ENCODE results near the gene SLC6A19.

The SLC6A19 gene

DNA sequence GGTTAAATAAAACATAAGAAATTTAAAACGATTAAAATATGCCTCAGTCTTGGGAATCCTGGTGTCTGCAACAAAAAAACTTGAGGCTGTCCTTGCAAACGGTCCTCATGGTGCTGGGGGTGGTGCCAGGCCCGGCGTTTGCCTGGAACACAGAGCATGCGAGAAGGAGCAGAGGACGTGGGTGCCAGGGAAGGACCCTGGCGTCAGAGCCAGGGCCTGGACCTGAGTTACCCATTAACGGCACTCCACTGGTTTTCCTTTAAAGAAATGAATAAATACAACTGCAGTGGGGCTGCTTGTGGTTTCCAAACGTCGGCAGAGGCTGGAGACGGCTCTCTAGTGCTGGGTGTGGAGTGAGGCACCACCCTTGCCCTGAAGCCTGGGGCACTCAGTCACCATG lies 23.7 kb downstream of the SLC6A19 start, which contains the start of gene SLC6A18:
TSS of gene SLC6A18 (plus strand) at position 301 of the 400 bp plus-strand sequence. CDS start at position 398, 97 bp downstream.
- Histone ChIP-seq H3K4me3 (ENCODE audit: insufficient read depth, low read length, poor library complexity, severe bottlenecking) (no peak within 1 kb of the TSS), H3K9me2 (replicated peaks; ENCODE audit: insufficient read depth, low read length) (no peaks in the 10 kb centered on the region), H3K27ac (ENCODE audit: low read depth, low read length) (no peak within 1 kb of the TSS), H3K79me2 (ENCODE audit: insufficient read depth, low read length) (no peaks in the 10 kb centered on the region), H3K4me2 (ENCODE audit: low read depth, low read length, poor library complexity, severe bottlenecking) (no peak within 1 kb of the TSS), H3K27me3 (ENCODE audit: low read length) (no peaks in the 10 kb centered on the region), H3K36me3 (ENCODE audit: low read length) (no peaks in the 10 kb centered on the region), H3K9me3 (ENCODE audit: insufficient read depth, low read length) (no peaks in the 10 kb centered on the region), H2AFZ (ENCODE audit: low read depth, low read length, severe bottlenecking) (no peak within 1 kb of the TSS), H3K9ac (ENCODE audit: low read length) (no peak within 1 kb of the TSS), H3F3A (ENCODE audit: insufficient read depth) (no peaks in the 10 kb centered on the region), H4K20me1 (ENCODE audit: low read depth, low read length) (no peaks in the 10 kb centered on the region)
- no peak for TF ChIP-seq EZH2phosphoT487 (conservative IDR thresholded peaks at IDR 0.05; ENCODE audit: low read length)
- TF ChIP-seq, protein P1, sequence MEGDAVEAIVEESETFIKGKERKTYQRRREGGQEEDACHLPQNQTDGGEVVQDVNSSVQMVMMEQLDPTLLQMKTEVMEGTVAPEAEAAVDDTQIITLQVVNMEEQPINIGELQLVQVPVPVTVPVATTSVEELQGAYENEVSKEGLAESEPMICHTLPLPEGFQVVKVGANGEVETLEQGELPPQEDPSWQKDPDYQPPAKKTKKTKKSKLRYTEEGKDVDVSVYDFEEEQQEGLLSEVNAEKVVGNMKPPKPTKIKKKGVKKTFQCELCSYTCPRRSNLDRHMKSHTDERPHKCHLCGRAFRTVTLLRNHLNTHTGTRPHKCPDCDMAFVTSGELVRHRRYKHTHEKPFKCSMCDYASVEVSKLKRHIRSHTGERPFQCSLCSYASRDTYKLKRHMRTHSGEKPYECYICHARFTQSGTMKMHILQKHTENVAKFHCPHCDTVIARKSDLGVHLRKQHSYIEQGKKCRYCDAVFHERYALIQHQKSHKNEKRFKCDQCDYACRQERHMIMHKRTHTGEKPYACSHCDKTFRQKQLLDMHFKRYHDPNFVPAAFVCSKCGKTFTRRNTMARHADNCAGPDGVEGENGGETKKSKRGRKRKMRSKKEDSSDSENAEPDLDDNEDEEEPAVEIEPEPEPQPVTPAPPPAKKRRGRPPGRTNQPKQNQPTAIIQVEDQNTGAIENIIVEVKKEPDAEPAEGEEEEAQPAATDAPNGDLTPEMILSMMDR (IDR thresholded peaks at IDR 0.05; ENCODE audit: insufficient read depth, low read length, poor library complexity, severe bottlenecking) = no peak

DNA sequence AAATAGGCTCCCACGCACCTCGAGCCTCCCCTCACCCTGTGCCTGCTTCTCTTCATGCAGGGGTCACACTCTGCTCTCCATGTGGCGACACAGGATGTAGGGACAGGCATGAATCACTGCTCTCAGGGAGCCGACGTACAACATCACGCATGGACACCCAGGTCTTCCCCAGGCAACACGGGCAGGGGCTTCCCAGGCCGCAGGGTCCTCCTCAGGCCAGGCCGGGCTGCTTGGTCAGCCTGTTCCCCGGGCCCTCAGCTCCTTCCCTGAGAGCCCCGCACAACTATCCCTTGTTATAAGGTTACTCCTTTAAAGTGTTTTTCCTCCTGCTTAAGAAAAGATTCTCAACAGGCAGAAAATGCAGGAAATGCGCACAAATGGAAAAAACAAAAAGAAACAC lies 24.8 kb downstream of the SLC6A19 start:
- H2AFZ ChIP-seq (ENCODE audit: low read depth, low read length, severe bottlenecking) = no peak overlapping the region
- no peak overlapping the region for H3K27ac ChIP-seq (ENCODE audit: low read depth, low read length)
- H3K9me3 ChIP-seq (ENCODE audit: insufficient read depth, low read length) = no peaks in the 10 kb centered on the region
- H3K79me2 ChIP-seq (ENCODE audit: insufficient read depth, low read length) = no peaks in the 10 kb centered on the region
- H3K9ac ChIP-seq (ENCODE audit: low read length) = no peak overlapping the region
- TF ChIP-seq, protein P1 (IDR thresholded peaks at IDR 0.05; ENCODE audit: insufficient read depth, low read length, poor library complexity, severe bottlenecking) = no peak
- no peak for TF ChIP-seq EZH2phosphoT487 (conservative IDR thresholded peaks at IDR 0.05; ENCODE audit: low read length)
- H3K27me3 ChIP-seq (ENCODE audit: low read length) = no peaks in the 10 kb centered on the region
- no peaks in the 10 kb centered on the region for H3F3A ChIP-seq (ENCODE audit: insufficient read depth)
- H3K36me3 ChIP-seq (ENCODE audit: low read length) = no peaks in the 10 kb centered on the region
- H4K20me1 ChIP-seq (ENCODE audit: low read depth, low read length) = no peaks in the 10 kb centered on the region
- no peaks in the 10 kb centered on the region for H3K9me2 ChIP-seq (replicated peaks; ENCODE audit: insufficient read depth, low read length)
- H3K4me3 ChIP-seq (ENCODE audit: insufficient read depth, low read length, poor library complexity, severe bottlenecking) = no peak overlapping the region
- H3K4me2 ChIP-seq (ENCODE audit: low read depth, low read length, poor library complexity, severe bottlenecking) = no peak overlapping the region

DNA sequence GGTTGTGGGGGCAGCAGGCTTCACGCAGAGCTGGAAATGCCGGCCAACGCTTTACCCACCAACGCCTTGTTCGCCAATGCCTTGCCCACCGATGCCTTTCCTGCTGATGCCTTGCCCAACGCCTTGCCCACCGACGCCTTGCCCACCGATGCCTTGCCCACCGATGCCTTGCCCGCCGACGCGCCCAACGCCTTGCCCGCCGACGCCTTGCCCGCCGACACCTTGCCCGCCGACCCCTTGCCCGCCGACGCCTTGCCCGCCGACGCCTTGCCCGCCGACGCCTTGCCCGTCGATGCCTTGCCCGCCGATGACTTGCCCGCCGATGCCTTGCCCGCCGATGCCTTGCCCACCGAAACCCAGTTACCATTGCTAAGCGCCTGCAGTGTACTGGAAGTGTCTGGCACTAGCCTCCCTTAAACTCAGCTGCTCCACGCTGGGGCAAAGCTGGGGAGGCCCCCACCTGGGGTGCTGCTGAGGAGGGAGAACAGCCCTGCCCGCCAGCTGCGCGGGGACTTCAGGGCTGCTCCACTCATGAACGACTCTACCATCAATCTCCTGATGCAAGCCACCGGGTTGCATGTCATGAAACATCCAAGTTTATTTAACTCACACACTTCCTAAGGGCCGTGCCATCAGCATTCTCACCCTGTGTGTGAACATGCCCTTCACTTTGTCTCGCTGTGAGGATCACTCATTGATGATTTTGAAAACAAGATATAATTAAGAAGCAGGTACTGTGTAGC lies 25.6 kb downstream of the SLC6A19 start:
- H3F3A ChIP-seq (ENCODE audit: insufficient read depth) = no peaks in the 10 kb centered on the region
- H3K9me2 ChIP-seq (replicated peaks; ENCODE audit: insufficient read depth, low read length) = no peaks in the 10 kb centered on the region
- H3K4me2 ChIP-seq (ENCODE audit: low read depth, low read length, poor library complexity, severe bottlenecking) = no peak overlapping the region
- H3K9me3 ChIP-seq (ENCODE audit: insufficient read depth, low read length) = no peaks in the 10 kb centered on the region
- no peak overlapping the region for H3K4me3 ChIP-seq (ENCODE audit: insufficient read depth, low read length, poor library complexity, severe bottlenecking)
- H3K27me3 ChIP-seq (ENCODE audit: low read length) = no peaks in the 10 kb centered on the region
- H2AFZ ChIP-seq (ENCODE audit: low read depth, low read length, severe bottlenecking) = no peak overlapping the region
- H3K9ac ChIP-seq (ENCODE audit: low read length) = no peak overlapping the region
- H3K79me2 ChIP-seq (ENCODE audit: insufficient read depth, low read length) = no peaks in the 10 kb centered on the region
- TF ChIP-seq, protein P1 (IDR thresholded peaks at IDR 0.05; ENCODE audit: insufficient read depth, low read length, poor library complexity, severe bottlenecking) = no peak
- TF ChIP-seq EZH2phosphoT487 (conservative IDR thresholded peaks at IDR 0.05; ENCODE audit: low read length) = no peak
- H3K36me3 ChIP-seq (ENCODE audit: low read length) = no peaks in the 10 kb centered on the region
- no peaks in the 10 kb centered on the region for H4K20me1 ChIP-seq (ENCODE audit: low read depth, low read length)
- H3K27ac ChIP-seq (ENCODE audit: low read depth, low read length) = no peak overlapping the region

All from SU-DHL-6 (cell line).